DOHH2 (cell line): ENCODE results near the gene LCOR.

Source experiments
- H3F3A ChIP-seq: fragments of 200-600 bp; sonication (generic), shearing (Covaris generic); 2 replicates; pipeline ENCODE4 v1.6.0; 2016; ENCODE audit warnings: antibody characterized with exemption, mild to moderate bottlenecking; ENCODE audit not compliant: control insufficient read depth, insufficient read depth
- H3K27ac ChIP-seq: fragments of 200-600 bp; sonication (generic); 2 replicates; pipeline ENCODE4 v1.5.1; 2014; ENCODE audit warnings: low read depth, mild to moderate bottlenecking, low read length, moderate library complexity
- H3K27me3 ChIP-seq: fragments of 200-600 bp; sonication (generic); 2 replicates; pipeline ENCODE4 v1.6.1; 2014; ENCODE audit warnings: mild to moderate bottlenecking, low read length, mixed read lengths; ENCODE audit not compliant: control insufficient read depth
- H3K36me3 ChIP-seq: fragments of 200-600 bp; sonication (generic); 2 replicates; pipeline ENCODE4 v1.6.1; 2014; ENCODE audit warnings: mild to moderate bottlenecking, low read length, moderate library complexity, mixed read lengths; ENCODE audit not compliant: control insufficient read depth
- H3K4me1 ChIP-seq: fragments of 200-600 bp; sonication (generic); 2 replicates; pipeline ENCODE4 v1.6.1; 2014; ENCODE audit warnings: mild to moderate bottlenecking, low read length, mixed read lengths; ENCODE audit not compliant: control insufficient read depth
- H3K4me2 ChIP-seq: fragments of 200-600 bp; sonication (generic); 2 replicates; pipeline ENCODE4 v1.6.0; 2014; ENCODE audit warnings: mild to moderate bottlenecking, low read length, moderate library complexity
- H3K4me3 ChIP-seq: fragments of 200-600 bp; sonication (generic); 2 replicates; pipeline ENCODE4 v1.5.1; 2014; ENCODE audit warnings: mild to moderate bottlenecking, low read length, mixed read lengths
- H3K79me2 ChIP-seq: fragments of 200-600 bp; sonication (generic); 2 replicates; pipeline ENCODE4 v1.6.1; 2014; ENCODE audit warnings: mild to moderate bottlenecking, low read length, mixed read lengths; ENCODE audit not compliant: control insufficient read depth
- H3K9me2 ChIP-seq: fragments of 200-600 bp; sonication (generic); replicated peaks from 2 replicates; pipeline ENCODE4 v1.6.1; 2014; ENCODE audit warnings: mild to moderate bottlenecking, low read length, mixed read lengths; ENCODE audit not compliant: control insufficient read depth
- H3K9me3 ChIP-seq: fragments of 200-600 bp; sonication (generic); 2 replicates; pipeline ENCODE4 v1.6.1; 2014; ENCODE audit warnings: antibody characterized with exemption, low read length, mixed read lengths; ENCODE audit not compliant: control insufficient read depth, insufficient read depth
- H4K20me1 ChIP-seq: fragments of 200-600 bp; sonication (generic); 2 replicates; pipeline ENCODE4 v1.6.0; 2014; ENCODE audit warnings: low read depth, mild to moderate bottlenecking, antibody characterized with exemption, low read length, moderate library complexity; ENCODE audit not compliant: control insufficient read depth, insufficient read depth
- CTCF ChIP-seq: fragments of 200-600 bp; sonication (generic); IDR thresholded peaks from one replicate; pipeline ENCODE4 v1.5.1; 2014; ENCODE audit warnings: antibody characterized with exemption, mild to moderate bottlenecking, low read depth, low read length; ENCODE audit not compliant: poor library complexity, severe bottlenecking
- EZH2phosphoT487 ChIP-seq: fragments of 200-600 bp; sonication (generic); IDR thresholded peaks from 2 replicates; pipeline ENCODE4 v1.6.1; 2017; ENCODE audit warnings: borderline replicate concordance, mild to moderate bottlenecking, antibody characterized with exemption, low read length, moderate library complexity, mixed read lengths

Gene LCOR

DNA sequence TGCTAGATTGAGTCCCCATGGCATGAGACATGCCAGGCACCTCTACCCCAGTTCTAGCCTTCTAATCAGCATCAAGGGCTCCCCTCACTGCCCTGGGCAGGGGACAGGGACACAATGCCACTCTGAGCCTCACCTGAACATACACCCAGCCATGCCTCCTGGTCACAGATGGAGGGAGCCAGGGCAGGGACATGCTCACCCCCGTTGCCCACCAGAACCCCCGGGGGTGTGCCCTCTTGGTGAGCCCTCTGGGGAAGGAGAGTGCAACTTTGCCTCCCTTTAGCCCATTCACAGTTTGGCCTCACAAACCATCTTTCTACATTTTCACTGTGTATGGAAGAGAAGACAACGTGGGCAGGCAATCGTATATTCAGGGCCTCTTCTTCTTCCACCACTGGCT is 167.2 kb downstream of the LCOR start:
- Histone ChIP-seq H3K4me2 (no peak overlapping the region), H4K20me1 (no peaks in the 10 kb centered on the region), H3K27ac (no peak overlapping the region), H3K79me2 (no peaks in the 10 kb centered on the region), H3K27me3 (no peaks in the 10 kb centered on the region), H3K9me3 (no peaks in the 10 kb centered on the region), H3K36me3 (no peaks in the 10 kb centered on the region), H3K4me1 (no peaks in the 10 kb centered on the region), H3K9me2 (no peaks in the 10 kb centered on the region), H3K4me3 (no peak overlapping the region), H3F3A (no peaks in the 10 kb centered on the region)
- TF ChIP-seq EZH2phosphoT487 (no peak), CTCF (no peak)

GRCh38 chr10:96999987-97000386 is 167.9 kb downstream of the LCOR start:
- no peak overlapping the region for H3K27ac ChIP-seq
- H3K4me2 ChIP-seq = no peak overlapping the region
- no peaks in the 10 kb centered on the region for H3F3A ChIP-seq
- no peaks in the 10 kb centered on the region for H3K36me3 ChIP-seq
- no peaks in the 10 kb centered on the region for H3K9me3 ChIP-seq
- H3K27me3 ChIP-seq = no peaks in the 10 kb centered on the region
- H3K4me3 ChIP-seq = no peak overlapping the region
- H3K4me1 ChIP-seq = no peaks in the 10 kb centered on the region
- H3K79me2 ChIP-seq = no peaks in the 10 kb centered on the region
- no peaks in the 10 kb centered on the region for H4K20me1 ChIP-seq
- no peak for TF ChIP-seq CTCF
- TF ChIP-seq EZH2phosphoT487 = no peak
- no peaks in the 10 kb centered on the region for H3K9me2 ChIP-seq

DNA sequence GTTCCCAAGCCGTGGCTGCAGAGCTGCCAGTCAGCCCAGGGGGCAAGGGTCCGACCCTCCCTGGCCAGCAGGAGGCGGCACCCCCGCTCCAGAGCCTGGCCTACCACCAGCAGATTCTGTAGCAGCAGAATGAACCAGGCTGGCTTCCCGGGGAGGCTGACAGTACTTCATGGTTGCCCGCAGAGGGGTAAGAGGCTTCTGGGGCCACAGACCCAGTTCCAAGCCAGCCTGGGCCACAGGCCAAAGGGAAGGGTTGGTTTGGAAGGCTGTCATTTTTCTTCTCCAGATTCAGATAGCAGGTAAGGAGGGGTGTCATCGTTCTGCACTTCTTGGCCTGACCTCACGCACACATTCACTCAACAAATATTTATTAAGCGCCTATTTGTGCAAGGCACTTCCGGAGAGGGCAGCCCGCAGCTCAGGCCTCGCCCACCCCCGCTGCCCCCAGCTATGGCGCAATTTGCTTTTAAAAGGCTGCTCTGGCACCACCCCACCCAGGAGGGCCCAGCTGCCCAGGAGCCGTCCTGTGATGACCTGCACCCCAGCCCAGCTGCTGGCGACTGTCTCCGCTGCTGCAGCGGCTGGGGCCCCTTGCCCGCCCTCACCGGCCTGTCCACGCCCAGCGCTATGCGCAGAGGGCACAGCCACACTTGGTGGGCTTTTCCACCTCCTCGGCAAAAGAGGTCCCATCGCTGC is 168.5 kb downstream of the LCOR start:
- Histone ChIP-seq H3K4me1 (no peaks in the 10 kb centered on the region), H3F3A (no peaks in the 10 kb centered on the region), H3K27ac (no peak overlapping the region), H3K4me2 (no peak overlapping the region), H3K9me3 (no peaks in the 10 kb centered on the region), H3K4me3 (no peak overlapping the region), H4K20me1 (no peaks in the 10 kb centered on the region), H3K79me2 (no peaks in the 10 kb centered on the region), H3K36me3 (no peaks in the 10 kb centered on the region), H3K9me2 (no peaks in the 10 kb centered on the region), H3K27me3 (no peaks in the 10 kb centered on the region)
- no peak for TF ChIP-seq EZH2phosphoT487
- no peak for TF ChIP-seq CTCF
